GM12878 (cell line): ENCODE measurements around the gene PDLIM3. TPM values are rescaled to one million over a fixed set of nuclear protein-coding genes. Genes with fewer than 3 reads are reported as not detected.

Experiments
- ATAC-seq: fragments of 200-7000 bp; cut with Tn5 transposase; 3 replicates; pipeline ENCODE4 v1.9.1; 2020; ENCODE audit warnings: mild to moderate bottlenecking, moderate library complexity
- BruUV-seq: library from RNA; stranded (reverse); fragments of 400-500 nt; replicated peaks from 2 replicates; lab custom pipeline; 2021; lab: Mats Ljungman, UMichigan
- CTCF ChIA-PET: fragments of 300-600 bp; sonication (Branson Sonifier 250); formaldehyde crosslinking; extraction: SDS; loops from one replicate; lab custom pipeline; 2021; ENCODE audit warnings: inconsistent platforms; lab: Yijun Ruan, JAX
- POLR2A ChIA-PET: fragments of 350-600 bp; formaldehyde crosslinking; extraction: SDS; loops from one replicate; lab custom pipeline; 2021; ENCODE audit warnings: inconsistent platforms; lab: Charles Lee
- RAD21 ChIA-PET: fragments of 300-600 bp; sonication (Branson Sonifier 250); formaldehyde crosslinking; loops from one replicate; lab custom pipeline; 2023; ENCODE audit warnings: antibody characterized with exemption; ENCODE audit not compliant: unreplicated experiment; lab: Charles Lee
- SMC1A ChIA-PET: fragments of 300-600 bp; sonication (Branson Sonifier 250); formaldehyde crosslinking; loops from one replicate; lab custom pipeline; 2023; ENCODE audit not compliant: unreplicated experiment, uncharacterized antibody; lab: Charles Lee
- DNase-seq: peaks from one replicate; pipeline ENCODE4 v3.0.0-alpha.2; 2011; ENCODE audit warnings: low read depth, low spot score
- FAIRE-seq: peaks from 3 replicates; lab custom pipeline; 2011; peaks lifted over from hg19 to GRCh38; lab: Jason Lieb, UNC
- H2AFZ ChIP-seq: 2 replicates; pipeline ENCODE4 v1.6.0; 2011; ENCODE audit warnings: low read depth, low read length, control low read depth; ENCODE audit not compliant: control insufficient read depth
- H3K27ac ChIP-seq: 2 replicates; pipeline ENCODE4 v1.5.1; 2011; ENCODE audit warnings: control low read depth; ENCODE audit not compliant: control insufficient read depth, insufficient read depth
- H3K27me3 ChIP-seq, 2 experiments: replicated peaks in 1 of 2; 2 replicates each; pipeline versions ENCODE4 v1.6.0 to v1.6.1; 2011; ENCODE audit warnings: low read length in 1 of 2; ENCODE audit not compliant: control insufficient read depth in 2 of 2, insufficient read depth in 2 of 2
- H3K36me3 ChIP-seq, 2 experiments: 2 replicates each; pipeline ENCODE4 v1.5.1; 2011; ENCODE audit warnings: low read length in 1 of 2; ENCODE audit not compliant: control insufficient read depth in 2 of 2, insufficient read depth in 2 of 2
- H3K4me1 ChIP-seq: 2 replicates; pipeline ENCODE4 v1.6.1; 2011; ENCODE audit warnings: mild to moderate bottlenecking, low read length, moderate library complexity, mixed read lengths; ENCODE audit not compliant: control insufficient read depth, insufficient read depth
- H3K4me2 ChIP-seq: 2 replicates; pipeline ENCODE4 v1.6.0; 2011; ENCODE audit warnings: control low read depth; ENCODE audit not compliant: control insufficient read depth, insufficient read depth
- H3K4me3 ChIP-seq: fragments of 200-600 bp; sonication (generic); 2 replicates; pipeline ENCODE4 v1.5.1; 2016
- H3K79me2 ChIP-seq: 2 replicates; pipeline ENCODE4 v1.6.0; 2011; ENCODE audit warnings: low read length; ENCODE audit not compliant: control insufficient read depth, insufficient read depth
- H3K9ac ChIP-seq: 2 replicates; pipeline ENCODE4 v1.8.0; 2011; ENCODE audit warnings: low read length, control low read depth, mixed read lengths; ENCODE audit not compliant: control insufficient read depth, insufficient read depth
- H3K9me3 ChIP-seq: replicated peaks from 3 replicates; pipeline ENCODE4 v1.5.1; 2011; ENCODE audit warnings: mild to moderate bottlenecking, low read length; ENCODE audit not compliant: control insufficient read depth, insufficient read depth
- H4K20me1 ChIP-seq: 2 replicates; pipeline ENCODE4 v1.6.0; 2011; ENCODE audit not compliant: control insufficient read depth, insufficient read depth
- BCL11A ChIP-seq: IDR thresholded peaks from 2 replicates; pipeline ENCODE4 v1.6.1; 2011; ENCODE audit warnings: low read depth, low read length
- CBX3 ChIP-seq: fragments of 200-600 bp; sonication (generic); IDR thresholded peaks from 2 replicates; pipeline ENCODE4 v1.6.1; 2016; ENCODE audit warnings: low read depth, borderline replicate concordance
- FOS ChIP-seq: IDR thresholded peaks from 3 replicates; pipeline ENCODE4 v1.6.1; 2011; ENCODE audit warnings: borderline replicate concordance; ENCODE audit not compliant: insufficient read length; ENCODE audit errors: extremely low read depth
- IKZF2 ChIP-seq, 2 experiments: fragments of 450-650 bp; IDR thresholded peaks; 2 replicates each; pipeline ENCODE4 v1.6.1; 2017; ENCODE audit warnings: mild to moderate bottlenecking in 2 of 2, moderate library complexity in 2 of 2
- LARP7 ChIP-seq: fragments of 450-650 bp; IDR thresholded peaks from 2 replicates; pipeline ENCODE4 v1.6.1; 2017; ENCODE audit warnings: mild to moderate bottlenecking
- MTA2 ChIP-seq: fragments of 450-650 bp; IDR thresholded peaks from 2 replicates; pipeline ENCODE4 v1.6.1; 2016; ENCODE audit warnings: low read depth, mild to moderate bottlenecking, moderate library complexity
- MXI1 ChIP-seq: fragments of 150-350 bp; IDR thresholded peaks from 2 replicates; pipeline ENCODE4 v1.6.1; 2011; ENCODE audit warnings: low read depth, mild to moderate bottlenecking, inconsistent platforms, low read length, improper control_type of control experiment
- RUNX3 ChIP-seq: IDR thresholded peaks from 2 replicates; pipeline ENCODE4 v1.6.1; 2012; ENCODE audit warnings: low read length, inconsistent platforms
- SP1 ChIP-seq: IDR thresholded peaks from one replicate; pipeline ENCODE4 v1.6.1; 2011; ENCODE audit warnings: low read depth, low read length
- SUZ12 ChIP-seq: fragments of 200-600 bp; sonication (generic); IDR thresholded peaks from one replicate; pipeline ENCODE4 v1.6.1; 2018; ENCODE audit warnings: antibody characterized with exemption, mild to moderate bottlenecking; ENCODE audit not compliant: unreplicated experiment
- WRNIP1 ChIP-seq: IDR thresholded peaks from 2 replicates; pipeline ENCODE4 v1.6.1; 2011; ENCODE audit warnings: low read depth, low read length, improper control_type of control experiment, borderline replicate concordance
- WGBS: methylation state at CpG from one replicate; pipeline ENCODE4 v1.1.6; 2016; ENCODE audit warnings: low lambda C conversion rate; ENCODE audit not compliant: insufficient replicate concordance, insufficient coverage; ENCODE audit errors: missing lambda C conversion rate; 5-methylcytosine and 5-hydroxymethylcytosine counted together
- in situ Hi-C: fragments of 300-500 bp; cut with MboI; formaldehyde crosslinking; loops from 9 replicates; pipeline ENCODE4 v1.14.3; 2018; ENCODE audit warnings: mixed read lengths
- intact Hi-C: fragments of 100-400 bp; cut with micrococcal nuclease; formaldehyde crosslinking; loops from one replicate; pipeline ENCODE4 v1.14.2; 2022; ENCODE audit not compliant: unreplicated experiment
- polyA plus RNA-seq, 11 experiments: library from polyadenylated mRNA; depleted of rRNA in 4 of 11; unstranded in 6 of 11; stranded (reverse) in 5 of 11; fragments of >200 nt; fragmentation: Nextera tagmentation in 4 of 11; fragmentation: Illumina TruSeq in 1 of 11; extraction: Ambion mirVana in 4 of 11; extraction: Trizol in 1 of 11; gene quantifications; 1 replicate in 1 of 11; 2 replicates in 10 of 11; pipeline versions ENCODE4 v1.2.1 to v1.2.3, GENCODE V29; 2011 to 2016; ENCODE audit warnings: inconsistent platforms in 2 of 11, missing spikeins in 2 of 11, low read depth in 1 of 11
- total RNA-seq, 4 experiments: library from RNA; depleted of rRNA in 3 of 4; stranded (reverse); fragments of >200 nt in 3 of 4; fragmentation: Illumina TruSeq in 1 of 4; extraction: Trizol in 1 of 4; gene quantifications; 2 replicates each; pipeline versions ENCODE4 v1.2.1 to v1.2.3, GENCODE V29; 2013 to 2021
- TF ChIP-seq, protein P1 (sequence below): fragments of 450-650 bp; IDR thresholded peaks from 2 replicates; pipeline ENCODE4 v1.6.1; 2018; ENCODE audit warnings: mild to moderate bottlenecking, low read depth, moderate library complexity; ENCODE audit not compliant: partially characterized antibody
- TF ChIP-seq, protein P2 (sequence below): IDR thresholded peaks from 2 replicates; pipeline ENCODE4 v1.6.1; 2011; ENCODE audit warnings: borderline replicate concordance, low read depth, mild to moderate bottlenecking, moderate library complexity, mixed read lengths, low read length; ENCODE audit not compliant: insufficient read depth; ENCODE audit errors: extremely low read length
- TF ChIP-seq, protein P3 (sequence below): IDR thresholded peaks from 2 replicates; pipeline ENCODE4 v1.6.1; 2012; ENCODE audit warnings: mild to moderate bottlenecking, low read depth, low read length
- TF ChIP-seq, protein P4 (sequence below): fragments of 450-650 bp; formaldehyde crosslinking; IDR thresholded peaks from 2 replicates; pipeline ENCODE4 v1.4.0; 2020; ENCODE audit warnings: mild to moderate bottlenecking, moderate library complexity

PDLIM3 gene
- total and polyA plus RNA-seq, 10 of the 15 experiments (the other 5 are each of a cell fraction or from before 2014, with no cell fraction given), result 0.04 to 0.43 (median 0.08) TPM; not detected in 7

DNA sequence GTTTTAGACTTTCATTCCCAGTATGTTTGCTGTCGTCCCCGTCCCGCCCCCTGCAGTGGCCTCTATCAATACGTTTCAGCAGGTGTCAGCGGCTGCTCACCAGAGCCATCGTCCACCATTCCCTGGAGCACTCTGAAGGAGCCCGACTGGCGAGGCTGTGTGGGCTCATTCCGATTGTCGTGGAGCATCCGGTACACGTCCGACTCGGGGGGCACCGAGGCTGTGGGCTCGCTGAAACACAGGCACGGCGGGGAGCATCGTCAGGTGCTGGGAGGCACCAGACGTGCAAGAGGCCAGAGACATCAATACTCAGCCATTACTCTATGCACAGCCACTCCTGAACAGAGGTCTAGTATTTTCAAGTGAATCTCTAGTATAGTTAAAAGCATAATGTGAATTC, 28.9 kb downstream of the PDLIM3 start:
- BruUV-seq, result no TSS peak
- TF ChIP-seq LARP7 (no peak), SUZ12 (no peak), MXI1 (no peak), CBX3 (no peak), FOS (no peak), IKZF2 (IDR thresholded peaks at IDR 0.05) (no peak), BCL11A (no peak), MTA2 (no peak), RUNX3 (no peak), WRNIP1 (no peak), SP1 (no peak)
- TF ChIP-seq, protein P1, sequence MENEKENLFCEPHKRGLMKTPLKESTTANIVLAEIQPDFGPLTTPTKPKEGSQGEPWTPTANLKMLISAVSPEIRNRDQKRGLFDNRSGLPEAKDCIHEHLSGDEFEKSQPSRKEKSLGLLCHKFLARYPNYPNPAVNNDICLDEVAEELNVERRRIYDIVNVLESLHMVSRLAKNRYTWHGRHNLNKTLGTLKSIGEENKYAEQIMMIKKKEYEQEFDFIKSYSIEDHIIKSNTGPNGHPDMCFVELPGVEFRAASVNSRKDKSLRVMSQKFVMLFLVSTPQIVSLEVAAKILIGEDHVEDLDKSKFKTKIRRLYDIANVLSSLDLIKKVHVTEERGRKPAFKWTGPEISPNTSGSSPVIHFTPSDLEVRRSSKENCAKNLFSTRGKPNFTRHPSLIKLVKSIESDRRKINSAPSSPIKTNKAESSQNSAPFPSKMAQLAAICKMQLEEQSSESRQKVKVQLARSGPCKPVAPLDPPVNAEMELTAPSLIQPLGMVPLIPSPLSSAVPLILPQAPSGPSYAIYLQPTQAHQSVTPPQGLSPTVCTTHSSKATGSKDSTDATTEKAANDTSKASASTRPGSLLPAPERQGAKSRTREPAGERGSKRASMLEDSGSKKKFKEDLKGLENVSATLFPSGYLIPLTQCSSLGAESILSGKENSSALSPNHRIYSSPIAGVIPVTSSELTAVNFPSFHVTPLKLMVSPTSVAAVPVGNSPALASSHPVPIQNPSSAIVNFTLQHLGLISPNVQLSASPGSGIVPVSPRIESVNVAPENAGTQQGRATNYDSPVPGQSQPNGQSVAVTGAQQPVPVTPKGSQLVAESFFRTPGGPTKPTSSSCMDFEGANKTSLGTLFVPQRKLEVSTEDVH, result no peak
- TF ChIP-seq, protein P2, sequence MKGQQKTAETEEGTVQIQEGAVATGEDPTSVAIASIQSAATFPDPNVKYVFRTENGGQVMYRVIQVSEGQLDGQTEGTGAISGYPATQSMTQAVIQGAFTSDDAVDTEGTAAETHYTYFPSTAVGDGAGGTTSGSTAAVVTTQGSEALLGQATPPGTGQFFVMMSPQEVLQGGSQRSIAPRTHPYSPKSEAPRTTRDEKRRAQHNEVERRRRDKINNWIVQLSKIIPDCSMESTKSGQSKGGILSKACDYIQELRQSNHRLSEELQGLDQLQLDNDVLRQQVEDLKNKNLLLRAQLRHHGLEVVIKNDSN, result no peak
- TF ChIP-seq, protein P3, sequence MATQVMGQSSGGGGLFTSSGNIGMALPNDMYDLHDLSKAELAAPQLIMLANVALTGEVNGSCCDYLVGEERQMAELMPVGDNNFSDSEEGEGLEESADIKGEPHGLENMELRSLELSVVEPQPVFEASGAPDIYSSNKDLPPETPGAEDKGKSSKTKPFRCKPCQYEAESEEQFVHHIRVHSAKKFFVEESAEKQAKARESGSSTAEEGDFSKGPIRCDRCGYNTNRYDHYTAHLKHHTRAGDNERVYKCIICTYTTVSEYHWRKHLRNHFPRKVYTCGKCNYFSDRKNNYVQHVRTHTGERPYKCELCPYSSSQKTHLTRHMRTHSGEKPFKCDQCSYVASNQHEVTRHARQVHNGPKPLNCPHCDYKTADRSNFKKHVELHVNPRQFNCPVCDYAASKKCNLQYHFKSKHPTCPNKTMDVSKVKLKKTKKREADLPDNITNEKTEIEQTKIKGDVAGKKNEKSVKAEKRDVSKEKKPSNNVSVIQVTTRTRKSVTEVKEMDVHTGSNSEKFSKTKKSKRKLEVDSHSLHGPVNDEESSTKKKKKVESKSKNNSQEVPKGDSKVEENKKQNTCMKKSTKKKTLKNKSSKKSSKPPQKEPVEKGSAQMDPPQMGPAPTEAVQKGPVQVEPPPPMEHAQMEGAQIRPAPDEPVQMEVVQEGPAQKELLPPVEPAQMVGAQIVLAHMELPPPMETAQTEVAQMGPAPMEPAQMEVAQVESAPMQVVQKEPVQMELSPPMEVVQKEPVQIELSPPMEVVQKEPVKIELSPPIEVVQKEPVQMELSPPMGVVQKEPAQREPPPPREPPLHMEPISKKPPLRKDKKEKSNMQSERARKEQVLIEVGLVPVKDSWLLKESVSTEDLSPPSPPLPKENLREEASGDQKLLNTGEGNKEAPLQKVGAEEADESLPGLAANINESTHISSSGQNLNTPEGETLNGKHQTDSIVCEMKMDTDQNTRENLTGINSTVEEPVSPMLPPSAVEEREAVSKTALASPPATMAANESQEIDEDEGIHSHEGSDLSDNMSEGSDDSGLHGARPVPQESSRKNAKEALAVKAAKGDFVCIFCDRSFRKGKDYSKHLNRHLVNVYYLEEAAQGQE, result no peak
- TF ChIP-seq, protein P4, sequence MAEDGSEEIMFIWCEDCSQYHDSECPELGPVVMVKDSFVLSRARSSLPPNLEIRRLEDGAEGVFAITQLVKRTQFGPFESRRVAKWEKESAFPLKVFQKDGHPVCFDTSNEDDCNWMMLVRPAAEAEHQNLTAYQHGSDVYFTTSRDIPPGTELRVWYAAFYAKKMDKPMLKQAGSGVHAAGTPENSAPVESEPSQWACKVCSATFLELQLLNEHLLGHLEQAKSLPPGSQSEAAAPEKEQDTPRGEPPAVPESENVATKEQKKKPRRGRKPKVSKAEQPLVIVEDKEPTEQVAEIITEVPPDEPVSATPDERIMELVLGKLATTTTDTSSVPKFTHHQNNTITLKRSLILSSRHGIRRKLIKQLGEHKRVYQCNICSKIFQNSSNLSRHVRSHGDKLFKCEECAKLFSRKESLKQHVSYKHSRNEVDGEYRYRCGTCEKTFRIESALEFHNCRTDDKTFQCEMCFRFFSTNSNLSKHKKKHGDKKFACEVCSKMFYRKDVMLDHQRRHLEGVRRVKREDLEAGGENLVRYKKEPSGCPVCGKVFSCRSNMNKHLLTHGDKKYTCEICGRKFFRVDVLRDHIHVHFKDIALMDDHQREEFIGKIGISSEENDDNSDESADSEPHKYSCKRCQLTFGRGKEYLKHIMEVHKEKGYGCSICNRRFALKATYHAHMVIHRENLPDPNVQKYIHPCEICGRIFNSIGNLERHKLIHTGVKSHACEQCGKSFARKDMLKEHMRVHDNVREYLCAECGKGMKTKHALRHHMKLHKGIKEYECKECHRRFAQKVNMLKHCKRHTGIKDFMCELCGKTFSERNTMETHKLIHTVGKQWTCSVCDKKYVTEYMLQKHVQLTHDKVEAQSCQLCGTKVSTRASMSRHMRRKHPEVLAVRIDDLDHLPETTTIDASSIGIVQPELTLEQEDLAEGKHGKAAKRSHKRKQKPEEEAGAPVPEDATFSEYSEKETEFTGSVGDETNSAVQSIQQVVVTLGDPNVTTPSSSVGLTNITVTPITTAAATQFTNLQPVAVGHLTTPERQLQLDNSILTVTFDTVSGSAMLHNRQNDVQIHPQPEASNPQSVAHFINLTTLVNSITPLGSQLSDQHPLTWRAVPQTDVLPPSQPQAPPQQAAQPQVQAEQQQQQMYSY (CRISPR knock-in tag), result no peak

More for the DNA sequence above, 28.9 kb downstream of the PDLIM3 start:
- no peaks in the 10 kb centered on the region for H3K9me3 ChIP-seq
- no peak for ATAC-seq
- H3K9ac ChIP-seq, result no peak overlapping the region
- no peaks in the 10 kb centered on the region for H3K27me3 ChIP-seq
- no peak overlapping the region for H3K4me3 ChIP-seq
- ChIA-PET POLR2A (no interaction called here), CTCF (no interaction called here), RAD21 (no interaction called here), SMC1A (no interaction called here)
- no peak overlapping the region for H3K27ac ChIP-seq
- no peaks in the 10 kb centered on the region for H3K4me1 ChIP-seq
- FAIRE-seq, result no peak
- intact Hi-C loops, result no loop called here
- no peak for DNase-seq
- H3K36me3 ChIP-seq, result no peaks in the 10 kb centered on the region
- no peak overlapping the region for H2AFZ ChIP-seq
- WGBS, result 70% methylated on average over 20 of the region's 20 CpGs
- H4K20me1 ChIP-seq, result no peaks in the 10 kb centered on the region
- no peak overlapping the region for H3K4me2 ChIP-seq
- in situ Hi-C loops, result no loop called here
- H3K79me2 ChIP-seq, result no peaks in the 10 kb centered on the region
